GM21576 (cell line): ENCODE data around the gene SH2D4B.

ENCODE experiments used
- ATAC-seq: cut with Tn5 transposase; IDR thresholded peaks from one replicate; pipeline ENCODE4 v1.9.1; 2021; ENCODE audit warnings: mild to moderate bottlenecking, moderate library complexity; ENCODE audit not compliant: unreplicated experiment

The SH2D4B gene

GRCh38 chr10:80537736-80538480 is at the start of gene SH2D4B:
TSS of gene SH2D4B (plus strand) at chr10:80537902. CDS start at chr10:80538332, 430 bp downstream.
- no peak for ATAC-seq

- no peak for ATAC-seq
These were observed 49.1 kb upstream of the SH2D4B start for GRCh38 chr10:80488539-80489066.

GRCh38 chr10:80489371-80490112 is 48.2 kb upstream of the SH2D4B start:
- no peak for ATAC-seq

GRCh38 chr10:80491251-80492102 is 46.2 kb upstream of the SH2D4B start:
- no peak for ATAC-seq

GRCh38 chr10:80492848-80493521 is 44.7 kb upstream of the SH2D4B start:
- peak; percentile 32 for ATAC-seq

- peak; percentile 63 for ATAC-seq
These were observed 44.1 kb upstream of the SH2D4B start for GRCh38 chr10:80493522-80494051.

GRCh38 chr10:80496555-80497172 is 41.0 kb upstream of the SH2D4B start:
- ATAC-seq, result no peak

GRCh38 chr10:80497187-80498077 is 40.3 kb upstream of the SH2D4B start:
- no peak for ATAC-seq

- no peak for ATAC-seq
These were observed 39.4 kb upstream of the SH2D4B start for GRCh38 chr10:80498078-80498832.

GRCh38 chr10:80498833-80499741 is 38.6 kb upstream of the SH2D4B start:
- ATAC-seq, result no peak

- peak; percentile 52 for ATAC-seq
These were observed 36.9 kb upstream of the SH2D4B start for GRCh38 chr10:80500572-80501380.

GRCh38 chr10:80501381-80501912 is 36.3 kb upstream of the SH2D4B start:
- no peak for ATAC-seq

GRCh38 chr10:80501913-80502521 is 35.7 kb upstream of the SH2D4B start:
- ATAC-seq, result no peak

GRCh38 chr10:80502621-80503583 is 34.8 kb upstream of the SH2D4B start:
- no peak for ATAC-seq
